Fibroblast of skin of right quadriceps (primary cell): ENCODE measurements around the gene SLCO4C1.
"Not testable (repeated sequence)": the region's sequence is repeated elsewhere in the genome, so short reads cannot be mapped to it uniquely, and the experiment has no call there.

ENCODE experiments used
- DNase-seq: peaks from one replicate; pipeline ENCODE4 v3.0.0-alpha.2; 2013

The SLCO4C1 gene, protein sequence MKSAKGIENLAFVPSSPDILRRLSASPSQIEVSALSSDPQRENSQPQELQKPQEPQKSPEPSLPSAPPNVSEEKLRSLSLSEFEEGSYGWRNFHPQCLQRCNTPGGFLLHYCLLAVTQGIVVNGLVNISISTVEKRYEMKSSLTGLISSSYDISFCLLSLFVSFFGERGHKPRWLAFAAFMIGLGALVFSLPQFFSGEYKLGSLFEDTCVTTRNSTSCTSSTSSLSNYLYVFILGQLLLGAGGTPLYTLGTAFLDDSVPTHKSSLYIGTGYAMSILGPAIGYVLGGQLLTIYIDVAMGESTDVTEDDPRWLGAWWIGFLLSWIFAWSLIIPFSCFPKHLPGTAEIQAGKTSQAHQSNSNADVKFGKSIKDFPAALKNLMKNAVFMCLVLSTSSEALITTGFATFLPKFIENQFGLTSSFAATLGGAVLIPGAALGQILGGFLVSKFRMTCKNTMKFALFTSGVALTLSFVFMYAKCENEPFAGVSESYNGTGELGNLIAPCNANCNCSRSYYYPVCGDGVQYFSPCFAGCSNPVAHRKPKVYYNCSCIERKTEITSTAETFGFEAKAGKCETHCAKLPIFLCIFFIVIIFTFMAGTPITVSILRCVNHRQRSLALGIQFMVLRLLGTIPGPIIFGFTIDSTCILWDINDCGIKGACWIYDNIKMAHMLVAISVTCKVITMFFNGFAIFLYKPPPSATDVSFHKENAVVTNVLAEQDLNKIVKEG

DNA sequence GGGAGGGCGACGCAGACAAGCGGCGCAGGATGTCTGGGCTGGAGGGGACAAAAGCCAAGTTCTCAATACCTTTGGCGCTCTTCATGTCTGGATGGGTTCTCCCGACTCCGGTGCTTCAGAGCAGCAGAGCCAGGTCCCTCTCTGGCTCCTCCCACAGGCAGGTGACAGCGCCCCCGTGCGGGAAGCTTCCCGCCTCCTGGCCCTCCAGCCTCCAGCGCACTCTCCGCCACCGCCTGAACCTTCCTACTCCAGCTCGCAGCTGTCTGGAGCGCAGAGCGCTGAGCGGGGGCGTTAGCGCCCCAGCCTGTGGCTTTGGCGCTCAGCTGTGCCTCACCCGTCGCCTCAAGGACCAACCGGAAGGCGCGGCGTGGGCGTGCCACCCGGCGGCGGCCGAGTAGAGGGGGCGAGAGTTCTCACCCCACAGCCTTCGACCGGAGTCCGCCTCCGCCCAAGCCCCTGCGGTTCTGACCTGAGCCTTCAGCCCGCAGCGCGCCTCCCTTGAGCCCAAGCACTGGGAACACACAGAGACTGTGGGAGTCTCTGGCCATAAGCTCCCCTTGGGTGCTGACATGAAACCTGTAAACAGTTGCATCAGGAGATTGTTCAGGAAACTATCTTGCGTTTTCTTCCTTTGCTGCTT lies at the start of gene SLCO4C1:
SLCO4C1 (minus strand) TSS at position 107 of the 640 bp plus-strand sequence; CDS start at position 85, 22 bp downstream.
- DNase-seq: peak; percentile 21

DNA sequence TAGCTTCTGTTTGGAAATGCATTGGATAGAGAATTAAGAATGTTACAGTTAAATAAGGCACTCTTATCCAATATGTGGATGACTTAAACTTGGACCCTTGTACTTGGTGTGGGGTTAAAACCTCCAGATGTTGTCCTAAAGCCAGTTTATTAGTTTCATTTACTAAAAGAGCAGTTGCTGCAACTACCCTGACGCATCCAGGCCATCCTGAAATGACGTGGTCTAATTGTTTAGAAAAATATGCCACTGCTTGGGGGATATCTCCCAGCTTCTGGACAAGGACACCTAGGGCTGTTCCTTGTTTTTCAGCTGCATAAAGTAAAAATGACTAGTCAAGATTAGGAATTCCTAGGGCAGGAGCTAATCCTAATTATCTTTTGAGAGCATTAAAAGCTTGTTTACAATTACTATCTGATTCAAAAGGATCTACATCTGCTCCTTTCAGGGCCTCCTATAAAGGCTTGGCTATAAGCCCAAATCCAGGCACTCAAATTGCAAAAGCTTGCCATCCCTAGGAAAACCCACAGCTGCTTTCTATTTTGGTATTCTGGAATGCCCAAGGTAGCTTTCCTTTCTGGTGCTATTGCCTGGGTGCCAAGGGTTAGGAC lies 45.7 kb upstream of the SLCO4C1 start:
- DNase-seq: no peak

DNA sequence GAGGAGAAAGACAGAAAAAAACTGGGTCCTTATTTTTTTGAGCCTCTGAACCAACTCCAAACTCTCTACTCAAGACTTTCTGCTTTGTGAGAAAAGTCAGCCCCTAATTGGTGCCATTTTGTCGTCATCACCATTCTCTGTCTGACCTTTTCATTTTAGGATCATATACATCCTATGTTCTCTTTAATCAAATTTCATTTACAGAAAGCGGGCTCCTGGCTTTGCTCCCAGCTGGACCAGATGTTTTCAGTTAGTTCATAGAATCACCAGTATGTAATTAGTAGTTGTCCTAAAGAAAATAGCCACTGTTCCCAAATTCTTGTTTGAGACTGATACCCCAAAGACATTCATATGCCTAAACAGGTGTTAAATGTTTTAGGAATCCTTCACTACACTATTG lies 28.6 kb upstream of the SLCO4C1 start:
- DNase-seq: no peak

DNA sequence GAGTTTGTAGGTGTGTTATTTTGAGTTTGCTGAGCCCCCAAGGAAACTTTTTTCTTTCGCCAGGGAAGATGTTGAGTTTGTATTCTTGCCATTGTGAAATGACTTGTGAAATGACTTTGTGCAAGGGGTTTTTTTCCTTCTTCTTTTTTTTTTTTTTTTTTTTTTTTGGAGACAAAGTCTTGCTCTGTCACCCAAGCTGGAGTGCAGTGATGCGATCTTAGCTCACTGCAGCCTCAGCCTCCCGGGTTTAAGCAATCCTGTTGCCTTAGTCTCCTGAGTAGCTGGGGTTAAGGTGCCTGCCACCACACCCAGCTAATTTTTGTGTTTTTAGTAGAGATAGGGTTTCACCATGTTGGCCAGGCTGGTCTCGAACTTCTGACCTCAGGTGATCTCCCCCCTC lies 22.7 kb upstream of the SLCO4C1 start:
- DNase-seq: not testable (repeated sequence)

DNA sequence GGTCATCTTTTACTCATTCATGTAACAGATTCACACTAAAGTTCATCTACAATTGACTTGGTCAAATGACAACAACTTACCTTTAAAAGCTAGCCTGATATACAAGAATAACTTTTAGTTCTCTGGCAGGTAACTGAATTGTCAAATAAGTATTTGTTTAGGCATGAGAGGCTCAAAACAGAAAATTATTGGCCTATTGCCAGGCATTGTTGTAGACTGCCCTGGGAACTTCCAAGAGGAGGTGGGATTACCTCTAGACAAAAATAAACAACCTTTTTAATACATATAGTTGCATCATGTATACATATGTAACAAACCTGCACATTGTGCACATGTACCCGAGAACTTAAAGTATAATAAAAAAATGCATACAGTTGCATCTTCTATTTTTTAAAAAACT lies 18.2 kb upstream of the SLCO4C1 start:
- DNase-seq: no peak

DNA sequence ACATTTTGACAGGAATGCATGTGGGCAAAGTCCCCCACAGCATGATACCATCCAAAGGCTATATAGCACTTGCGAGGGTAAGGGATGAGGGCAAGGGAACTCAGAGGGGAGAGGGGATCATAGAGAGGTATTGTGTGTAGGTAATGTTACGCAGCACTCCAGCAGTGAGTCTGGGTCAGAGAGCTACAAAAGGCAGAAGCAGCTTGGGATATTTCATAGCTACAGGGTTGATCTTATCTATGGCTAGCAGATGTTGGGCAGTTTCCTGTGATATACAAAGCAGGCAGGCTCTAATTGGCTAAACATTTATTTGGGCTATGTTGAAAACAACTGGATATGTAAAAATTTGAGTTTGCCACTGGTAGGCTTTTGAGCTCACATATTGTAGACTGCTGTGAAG lies 17.8 kb upstream of the SLCO4C1 start:
- no peak for DNase-seq

DNA sequence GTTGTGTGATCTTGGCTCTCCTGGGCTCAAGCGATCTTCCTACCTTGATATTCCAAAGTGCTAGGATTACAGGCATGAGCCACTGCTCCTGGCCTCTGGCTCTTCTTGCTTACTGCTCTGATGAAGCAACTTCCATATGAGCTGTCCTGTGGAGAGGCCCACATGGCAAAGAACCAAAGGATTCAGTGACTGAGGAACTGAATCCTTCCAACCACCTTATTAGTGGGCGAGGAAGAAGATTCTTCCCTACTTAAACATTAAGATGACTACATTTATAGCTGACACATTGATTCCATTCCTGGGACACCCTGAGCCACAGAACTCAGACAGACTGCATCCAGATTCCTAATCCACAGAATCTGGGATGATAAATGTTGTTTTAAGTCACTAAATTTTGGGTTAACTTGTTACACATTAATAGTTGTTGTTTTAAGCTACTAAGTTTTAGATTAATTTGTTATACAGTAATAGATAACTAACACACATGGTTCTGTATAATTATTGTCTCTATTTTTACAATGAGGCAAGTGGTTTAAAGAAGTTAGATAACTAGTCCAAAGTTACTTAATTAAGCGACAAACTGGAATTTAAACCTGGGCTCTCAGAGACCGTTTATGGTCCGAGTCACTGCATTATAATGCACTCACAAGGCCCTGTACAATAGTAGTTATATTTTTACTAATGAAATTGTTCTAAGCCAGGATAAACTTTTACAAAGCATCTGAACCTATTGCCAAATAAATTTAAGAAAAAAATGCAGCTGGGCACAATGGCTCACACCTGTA lies 16.7 kb upstream of the SLCO4C1 start:
- DNase-seq: peak; percentile 23

DNA sequence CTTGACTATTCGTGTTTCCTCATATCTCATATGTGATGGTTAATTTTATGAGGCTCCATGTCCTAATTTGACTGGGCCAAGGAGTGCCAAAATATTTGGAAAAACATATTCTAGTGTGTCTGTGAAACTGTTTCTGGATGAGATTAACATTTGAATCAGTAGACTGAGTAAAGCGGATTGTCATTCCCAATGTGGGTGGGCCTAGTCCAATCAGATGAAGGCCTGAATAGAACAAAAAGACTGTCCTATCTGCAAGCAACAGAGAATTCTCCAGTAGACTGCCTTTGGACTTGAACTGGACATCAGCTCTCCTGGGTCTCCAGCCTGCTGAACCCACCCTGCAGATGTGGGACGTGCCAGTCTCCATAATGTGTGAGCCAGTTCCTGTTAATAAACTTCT lies 13.5 kb upstream of the SLCO4C1 start:
- no peak for DNase-seq

DNA sequence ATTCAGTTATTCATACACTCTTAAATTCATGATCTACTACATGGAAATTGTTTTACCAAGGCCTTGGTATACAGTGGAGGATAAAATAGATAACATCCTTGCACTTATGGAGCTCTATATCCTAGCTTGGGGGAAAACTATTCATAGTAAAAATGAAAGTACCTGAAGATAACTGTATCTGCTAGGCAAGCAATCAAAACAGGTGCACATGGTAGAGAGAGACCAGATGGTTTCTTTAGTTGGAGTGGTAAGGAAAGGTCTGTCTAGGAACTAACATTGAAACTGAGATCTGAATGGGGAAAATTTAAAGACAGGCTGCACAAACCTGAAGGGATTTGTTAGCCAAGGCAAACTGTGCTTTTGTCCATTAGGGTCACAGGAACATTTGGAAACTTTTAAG lies 11.1 kb upstream of the SLCO4C1 start:
- DNase-seq: no peak

DNA sequence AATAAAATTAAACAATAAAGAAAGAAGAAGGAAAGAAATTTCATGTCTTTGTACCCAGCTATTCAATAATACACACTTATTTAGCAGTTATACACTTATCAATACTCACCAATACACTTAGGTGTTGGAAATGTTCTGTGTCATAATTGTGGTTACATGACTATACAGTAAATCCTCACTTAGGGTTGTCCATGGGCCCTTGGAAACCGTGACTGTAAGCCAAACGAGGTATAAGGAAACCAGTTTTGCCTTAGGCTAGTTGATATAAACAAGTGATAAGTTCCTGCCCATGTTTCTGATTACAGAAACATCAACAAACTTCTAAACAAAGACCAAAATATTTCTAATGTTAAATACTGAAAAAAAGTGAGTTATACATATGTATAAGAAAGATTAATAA lies 10.0 kb upstream of the SLCO4C1 start:
- no peak for DNase-seq

DNA sequence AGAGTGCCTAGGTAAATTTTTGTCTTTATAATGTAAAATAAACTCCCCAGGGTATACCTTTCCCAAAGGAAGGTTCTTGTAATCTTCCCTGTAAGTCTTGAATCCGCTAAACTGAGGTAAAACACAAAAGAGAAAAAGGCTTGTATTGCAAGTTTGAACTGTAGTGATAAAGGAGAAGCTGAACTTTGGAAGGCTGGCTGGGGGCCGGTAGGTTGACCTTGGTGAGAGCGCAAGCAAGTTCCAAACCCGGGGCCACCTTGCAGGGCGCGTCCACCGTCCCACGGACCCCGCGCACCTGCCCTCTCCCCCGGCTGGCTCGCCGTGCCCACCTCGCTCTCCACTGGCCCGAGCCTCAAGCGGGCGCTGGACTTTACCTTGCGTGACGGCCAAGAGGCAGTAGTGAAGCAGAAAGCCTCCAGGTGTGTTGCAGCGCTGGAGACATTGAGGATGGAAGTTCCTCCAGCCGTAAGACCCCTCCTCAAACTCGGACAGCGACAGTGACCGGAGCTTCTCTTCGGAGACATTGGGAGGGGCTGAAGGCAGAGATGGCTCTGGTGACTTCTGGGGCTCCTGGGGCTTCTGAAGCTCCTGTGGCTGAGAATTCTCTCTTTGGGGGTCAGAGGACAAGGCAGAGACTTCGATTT lies 428 bp downstream of the SLCO4C1 start:
- DNase-seq: no peak

DNA sequence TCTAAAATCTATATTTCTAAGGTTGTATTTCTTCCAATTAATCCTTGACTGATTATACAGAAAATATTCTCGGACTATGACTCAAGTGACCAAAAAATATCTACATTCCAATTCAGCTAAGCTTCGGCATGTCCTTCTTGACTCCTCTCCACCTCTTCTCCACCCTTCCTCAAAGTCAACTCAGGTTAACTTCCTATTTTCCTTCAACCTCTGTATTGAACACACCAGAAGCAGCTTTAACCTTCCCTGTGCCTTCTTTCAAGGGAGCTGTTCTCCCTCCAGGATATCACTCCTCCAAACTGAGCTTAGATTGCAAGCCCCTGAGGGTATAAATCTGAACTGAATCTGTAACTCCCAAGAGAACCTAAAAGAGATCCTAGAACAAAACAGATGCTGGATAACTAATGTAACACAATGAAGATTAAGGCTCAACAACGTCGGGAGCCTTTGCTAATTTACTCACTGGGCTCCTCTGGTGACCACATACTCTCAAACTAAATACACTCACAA lies 1.1 kb downstream of the SLCO4C1 start:
- no peak for DNase-seq

DNA sequence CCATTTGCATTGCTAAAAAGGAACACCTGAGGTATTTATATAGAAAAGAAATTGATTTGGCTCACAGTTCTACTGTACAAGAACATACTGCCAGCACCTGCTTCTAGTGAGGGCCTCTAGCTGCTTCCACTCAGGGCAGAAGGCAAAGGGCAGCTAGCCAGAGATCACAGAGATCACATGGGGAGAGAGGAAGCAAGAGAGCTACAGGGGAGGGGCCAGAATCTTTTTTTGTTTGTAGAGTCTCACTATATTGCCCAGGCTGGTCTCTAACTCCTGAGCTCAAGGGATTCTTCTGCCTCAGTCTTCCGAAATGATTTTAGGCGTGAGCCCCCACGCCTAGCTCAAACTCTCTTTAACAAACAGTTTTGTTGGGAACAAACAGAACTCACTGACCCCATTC lies 6.1 kb downstream of the SLCO4C1 start:
- no peak for DNase-seq

DNA sequence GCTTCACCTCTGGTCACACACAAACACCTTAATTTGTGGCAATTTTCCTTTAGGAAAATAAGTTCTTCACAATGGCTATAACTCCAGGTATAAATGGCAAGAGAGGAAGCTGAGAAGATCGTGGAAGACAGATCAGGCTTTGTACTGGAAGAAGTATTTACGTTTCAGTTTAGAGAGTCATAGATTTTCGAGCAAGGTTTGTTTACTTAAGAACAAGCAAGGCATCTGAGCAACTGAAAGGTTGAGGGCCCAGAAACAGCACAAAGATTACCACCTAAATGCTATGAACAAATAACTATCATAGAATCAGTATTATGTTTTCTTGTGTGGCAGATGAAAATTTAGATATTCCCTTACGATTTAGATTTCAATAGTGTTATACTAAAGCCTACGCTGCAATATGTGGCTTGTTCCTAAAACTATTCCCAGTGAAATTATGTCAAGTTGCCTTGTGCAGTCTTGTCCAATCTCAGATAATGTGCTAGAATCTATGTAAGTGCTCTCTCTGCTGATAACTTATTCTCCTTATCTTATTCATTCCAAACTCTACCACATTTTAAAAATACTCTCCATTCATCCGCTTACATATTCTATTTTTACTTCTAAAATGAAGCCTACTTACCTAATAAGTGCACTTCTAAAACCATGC lies 6.7 kb downstream of the SLCO4C1 start:
- DNase-seq: no peak

DNA sequence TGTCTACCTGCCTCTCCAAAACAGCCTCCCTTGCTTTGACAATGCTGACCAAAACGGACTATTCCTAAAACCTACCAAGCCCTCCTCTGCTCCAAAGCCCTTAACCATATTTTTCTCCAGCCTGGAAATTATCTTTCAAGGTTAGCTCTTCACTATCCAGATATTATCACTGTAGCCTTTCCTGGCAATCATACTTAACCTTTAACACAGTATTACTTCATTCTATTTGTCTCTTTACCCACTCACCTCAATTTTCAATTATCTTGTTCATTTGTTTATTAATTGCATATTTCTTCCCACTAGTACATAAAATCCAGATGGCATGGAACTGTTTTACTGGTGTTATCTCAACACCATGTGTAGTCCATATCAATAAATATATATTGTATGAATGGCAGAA lies 7.5 kb downstream of the SLCO4C1 start:
- no peak for DNase-seq

DNA sequence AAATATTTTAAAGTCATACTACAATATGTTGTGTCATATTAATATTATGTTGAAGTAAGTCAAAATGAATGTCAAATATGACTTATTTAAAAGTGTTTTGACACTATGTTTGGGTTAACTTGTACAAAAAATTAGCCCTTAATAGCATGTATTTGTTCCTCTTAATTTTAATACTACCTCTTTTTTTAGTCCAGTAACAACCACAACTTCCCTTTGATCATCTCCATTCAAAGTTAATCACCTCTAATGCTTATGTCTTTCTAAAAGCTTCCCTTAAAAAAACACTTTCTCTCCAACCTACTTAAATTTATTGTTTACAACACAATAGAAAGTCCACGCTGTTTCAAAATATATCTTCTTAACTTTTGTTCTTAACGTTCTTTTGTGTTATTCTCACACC lies 9.6 kb downstream of the SLCO4C1 start:
- no peak for DNase-seq

DNA sequence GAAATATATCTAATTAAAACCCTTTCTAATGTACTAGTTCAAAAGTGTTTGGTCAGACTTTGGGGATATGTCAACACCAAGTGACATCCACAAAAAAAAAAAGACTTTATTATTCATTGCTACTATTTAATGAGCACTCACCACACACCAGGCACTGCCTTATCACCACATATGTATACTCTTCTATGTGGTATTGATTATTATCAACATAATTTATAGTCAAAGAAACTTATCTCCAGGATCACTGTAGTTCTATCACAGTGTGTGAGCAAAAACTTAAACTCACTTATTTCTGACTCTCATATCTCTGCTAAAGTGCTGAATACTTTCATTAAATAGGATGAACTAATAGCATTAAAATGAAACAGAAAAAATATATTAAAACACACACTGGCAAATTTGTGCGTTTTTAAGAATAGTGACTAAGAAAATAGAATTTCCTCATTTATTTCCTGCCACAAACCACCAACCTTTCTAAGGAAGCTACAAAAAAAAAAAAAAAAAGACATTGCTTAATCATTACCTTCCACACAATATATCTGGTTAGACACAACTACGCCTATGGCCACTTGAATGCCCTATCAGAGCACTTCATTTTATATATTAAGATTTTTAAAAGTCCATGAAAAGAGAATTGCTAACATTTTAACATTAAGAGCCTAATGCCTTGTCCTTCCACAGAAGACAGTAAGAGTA lies 12.8 kb downstream of the SLCO4C1 start:
- no peak for DNase-seq

DNA sequence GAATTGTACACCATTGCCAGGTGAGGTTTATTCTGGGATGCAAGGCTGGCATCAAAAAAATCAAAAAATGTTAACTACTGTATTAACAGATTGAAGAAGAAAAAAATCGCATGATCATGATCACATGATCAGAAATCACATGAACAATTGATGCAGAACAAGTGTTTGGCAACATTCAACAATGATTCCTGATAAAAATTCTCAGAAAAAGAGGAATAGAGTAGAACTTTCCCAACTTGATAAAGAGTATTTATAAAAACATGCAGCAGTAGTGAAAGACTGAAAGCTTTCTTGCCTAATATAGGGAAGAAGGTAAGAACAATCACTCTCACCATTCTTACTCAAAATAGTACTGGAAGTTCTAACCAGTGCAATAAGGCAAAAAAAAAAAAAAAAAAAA lies 16.4 kb downstream of the SLCO4C1 start:
- no peak for DNase-seq

DNA sequence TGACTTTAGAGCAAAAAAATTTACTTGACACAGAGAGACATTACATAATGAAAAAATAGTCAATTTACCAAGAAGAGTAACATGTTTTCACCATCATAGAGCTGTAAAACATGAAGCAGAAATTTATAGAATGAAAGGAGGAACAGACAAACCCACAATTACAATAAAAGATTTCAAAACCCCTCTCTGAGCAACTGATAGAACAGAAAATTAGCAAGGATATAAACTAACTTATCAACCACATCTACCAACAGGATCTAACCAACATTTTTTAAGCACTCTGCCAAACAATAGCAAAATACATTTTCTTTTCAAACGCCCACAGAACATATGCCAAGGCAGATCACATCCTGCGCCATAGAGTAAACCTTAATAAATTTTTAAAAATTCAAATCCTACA lies 17.9 kb downstream of the SLCO4C1 start:
- no peak for DNase-seq

DNA sequence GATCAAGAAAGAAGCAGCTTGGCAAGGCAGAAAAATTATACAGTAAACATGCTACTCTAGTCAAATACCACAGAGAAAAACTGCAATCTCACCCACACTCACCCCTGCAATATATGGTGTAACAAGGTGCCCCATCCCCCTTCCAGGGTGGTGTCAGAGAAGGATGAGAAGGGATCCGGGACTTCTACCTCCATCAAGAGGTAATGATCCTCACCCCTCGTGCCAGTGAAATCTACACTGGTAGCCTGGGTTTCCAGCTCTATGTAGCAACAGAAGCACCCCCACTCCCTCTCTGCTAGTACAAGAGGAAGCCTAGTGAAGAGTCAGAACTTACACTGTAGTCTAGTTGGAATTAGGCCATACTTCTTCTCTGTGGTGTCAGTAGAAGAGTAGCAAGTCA lies 18.9 kb downstream of the SLCO4C1 start:
- no peak for DNase-seq

DNA sequence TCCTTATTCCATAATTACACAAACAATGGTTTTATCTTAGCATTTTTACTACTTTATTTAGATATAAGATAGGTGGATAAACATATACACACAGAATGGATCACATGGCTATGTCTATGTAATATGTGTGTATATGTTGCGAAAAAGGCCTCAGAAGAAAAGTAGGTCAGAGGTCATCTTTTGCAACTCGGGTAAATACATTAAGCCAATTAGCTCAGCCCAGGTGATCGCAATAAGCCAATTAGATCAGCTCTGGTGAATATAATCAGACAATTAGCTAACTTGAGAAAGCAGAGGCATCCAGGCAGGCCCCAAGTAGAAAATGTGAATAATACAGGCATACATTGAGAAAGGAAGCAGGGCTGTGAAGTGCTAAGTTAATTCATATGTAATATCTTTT lies 24.3 kb downstream of the SLCO4C1 start:
- DNase-seq: no peak
